WTC11 (cell line): ENCODE measurements around the gene RAB40B. TPM values are rescaled to one million over a fixed set of nuclear protein-coding genes. Genes with fewer than 3 reads are reported as not detected.

ENCODE experiments used
- AR ChIP-seq: fragments of 250-450 bp; sonication (Bioruptor Pico); IDR thresholded peaks from 2 replicates; pipeline ENCODE4 v1.9.0; 2021; ENCODE audit warnings: mild to moderate bottlenecking
- ARID4B ChIP-seq: sonication (generic); formaldehyde crosslinking; IDR thresholded peaks from 2 replicates; pipeline ENCODE4 v1.8.0; 2023; ENCODE audit warnings: missing genetic modification reagents, mild to moderate bottlenecking, borderline replicate concordance
- CREB1 ChIP-seq: sonication (generic); formaldehyde crosslinking; IDR thresholded peaks from 2 replicates; pipeline ENCODE4 v1.8.0; 2023; ENCODE audit warnings: mild to moderate bottlenecking, missing genetic modification reagents
- E2F5 ChIP-seq: sonication (generic); formaldehyde crosslinking; IDR thresholded peaks from 2 replicates; pipeline ENCODE4 v1.8.1; 2022; ENCODE audit warnings: mild to moderate bottlenecking, moderate library complexity, missing genetic modification reagents
- FOXJ3 ChIP-seq: sonication (generic); formaldehyde crosslinking; IDR thresholded peaks from 2 replicates; pipeline ENCODE4 v1.9.0; 2021; ENCODE audit warnings: missing genetic modification reagents, mild to moderate bottlenecking, borderline replicate concordance
- FOXP1 ChIP-seq: sonication (generic); formaldehyde crosslinking; IDR thresholded peaks from 2 replicates; pipeline ENCODE4 v1.8.0; 2022; ENCODE audit warnings: missing genetic modification reagents, mild to moderate bottlenecking, moderate library complexity, borderline replicate concordance
- HMGA2 ChIP-seq: fragments of 250-450 bp; sonication (Bioruptor Pico); IDR thresholded peaks from 2 replicates; pipeline ENCODE4 v1.4.0; 2021; ENCODE audit warnings: mild to moderate bottlenecking, moderate library complexity
- JAZF1 ChIP-seq: fragments of 250-450 bp; sonication (Bioruptor Pico); IDR thresholded peaks from 2 replicates; pipeline ENCODE4 v1.9.0; 2021; ENCODE audit warnings: moderate library complexity, mild to moderate bottlenecking, inconsistent platforms
- NR3C1 ChIP-seq: sonication (generic); formaldehyde crosslinking; conservative IDR thresholded peaks from 2 replicates; pipeline ENCODE4 v1.8.1; 2023; ENCODE audit warnings: low read depth, mild to moderate bottlenecking, missing genetic modification reagents
- OVOL2 ChIP-seq: fragments of 250-450 bp; sonication (Bioruptor Pico); IDR thresholded peaks from 2 replicates; pipeline ENCODE4 v1.9.0; 2021; ENCODE audit warnings: mild to moderate bottlenecking, borderline replicate concordance
- PREB ChIP-seq: sonication (generic); formaldehyde crosslinking; IDR thresholded peaks from 2 replicates; pipeline ENCODE4 v1.8.1; 2022; ENCODE audit warnings: mild to moderate bottlenecking, missing genetic modification reagents, moderate library complexity, borderline replicate concordance
- RORB ChIP-seq: fragments of 250-450 bp; sonication (Bioruptor Pico); IDR thresholded peaks from 2 replicates; pipeline ENCODE4 v1.9.0; 2021; ENCODE audit warnings: mild to moderate bottlenecking
- SP1 ChIP-seq: sonication (generic); formaldehyde crosslinking; conservative IDR thresholded peaks from 2 replicates; pipeline ENCODE4 v1.8.1; 2022; ENCODE audit warnings: missing genetic modification reagents
- TCF7 ChIP-seq: sonication (generic); formaldehyde crosslinking; IDR thresholded peaks from 2 replicates; pipeline ENCODE4 v1.8.0; 2022; ENCODE audit warnings: mild to moderate bottlenecking, low read depth, missing genetic modification reagents, moderate library complexity
- TEAD4 ChIP-seq: sonication (generic); formaldehyde crosslinking; IDR thresholded peaks from 2 replicates; pipeline ENCODE4 v1.8.0; 2022; ENCODE audit warnings: mild to moderate bottlenecking, missing genetic modification reagents
- TP53 ChIP-seq: sonication (generic); formaldehyde crosslinking; IDR thresholded peaks from 2 replicates; pipeline ENCODE4 v1.8.1; 2023; ENCODE audit warnings: mild to moderate bottlenecking, missing genetic modification reagents
- USF2 ChIP-seq: sonication (generic); formaldehyde crosslinking; IDR thresholded peaks from 2 replicates; pipeline ENCODE4 v1.8.1; 2023; ENCODE audit warnings: mild to moderate bottlenecking, missing genetic modification reagents, moderate library complexity
- ZMAT4 ChIP-seq: fragments of 250-450 bp; sonication (Bioruptor Pico); IDR thresholded peaks from 2 replicates; pipeline ENCODE4 v1.9.0; 2021; ENCODE audit warnings: mild to moderate bottlenecking
- ZNF121 ChIP-seq: sonication (generic); formaldehyde crosslinking; IDR thresholded peaks from 2 replicates; pipeline ENCODE4 v1.8.0; 2023; ENCODE audit warnings: missing genetic modification reagents
- ZNF219 ChIP-seq: sonication (generic); formaldehyde crosslinking; IDR thresholded peaks from 2 replicates; pipeline ENCODE4 v1.8.0; 2023; ENCODE audit warnings: missing genetic modification reagents, mild to moderate bottlenecking, borderline replicate concordance
- ZNF232 ChIP-seq: sonication (generic); formaldehyde crosslinking; IDR thresholded peaks from 2 replicates; pipeline ENCODE4 v1.8.0; 2022; ENCODE audit warnings: mild to moderate bottlenecking, missing genetic modification reagents
- ZNF263 ChIP-seq: sonication (generic); formaldehyde crosslinking; IDR thresholded peaks from 2 replicates; pipeline ENCODE4 v1.8.1; 2022; ENCODE audit warnings: low read depth, mild to moderate bottlenecking, moderate library complexity, missing genetic modification reagents
- ZNF396 ChIP-seq: fragments of 250-450 bp; sonication (Bioruptor Pico); IDR thresholded peaks from 2 replicates; pipeline ENCODE4 v1.8.0; 2021; ENCODE audit warnings: mild to moderate bottlenecking, moderate library complexity, borderline replicate concordance
- ZNF416 ChIP-seq: fragments of 250-450 bp; sonication (Bioruptor Pico); IDR thresholded peaks from 2 replicates; pipeline ENCODE4 v1.9.0; 2021; ENCODE audit warnings: mild to moderate bottlenecking, inconsistent platforms
- ZNF532 ChIP-seq: fragments of 250-450 bp; sonication (Bioruptor Pico); IDR thresholded peaks from 2 replicates; pipeline ENCODE4 v1.9.0; 2021; ENCODE audit warnings: mild to moderate bottlenecking, borderline replicate concordance
- total RNA-seq: library from RNA; stranded (reverse); gene quantifications from 3 replicates; pipeline ENCODE4 v1.2.3, GENCODE V29; 2021

RAB40B gene
- total RNA-seq, 1 experiment from 2014 or later: 3.1 TPM

- TF ChIP-seq AR (CRISPR knock-in tag): no peak
- 0 out of 2 replicates have a peak, but pooled peaks have one; percentile 30 for TF ChIP-seq USF2 (CRISPR knock-in tag)
- TF ChIP-seq TEAD4 (CRISPR knock-in tag): no peak
- TF ChIP-seq NR3C1 (CRISPR knock-in tag): no peak
- TF ChIP-seq HMGA2: no peak
- TF ChIP-seq ARID4B (CRISPR knock-in tag): peak; percentile 67; the same call in 1 of the 2 replicates
- TF ChIP-seq ZNF396 (CRISPR knock-in tag): no peak
- no peak for TF ChIP-seq FOXJ3 (CRISPR knock-in tag)
- 0 out of 2 replicates have a peak, but pooled peaks have one; percentile 26 for TF ChIP-seq OVOL2 (CRISPR knock-in tag)
- TF ChIP-seq TP53 (CRISPR knock-in tag): 0 out of 2 replicates have a peak, but pooled peaks have one; percentile 46
- no peak for TF ChIP-seq ZNF219 (CRISPR knock-in tag)
- TF ChIP-seq FOXP1 (CRISPR knock-in tag): 0 out of 2 replicates have a peak, but pooled peaks have one; percentile 39
- TF ChIP-seq RORB (CRISPR knock-in tag): no peak
- TF ChIP-seq ZNF232 (CRISPR knock-in tag): peak; percentile 71; the same call in 1 of the 2 replicates
- TF ChIP-seq TCF7 (CRISPR knock-in tag): no peak
- no peak for TF ChIP-seq ZNF263 (CRISPR knock-in tag)
- no peak for TF ChIP-seq CREB1
- 0 out of 2 replicates have a peak, but pooled peaks have one; percentile 19 for TF ChIP-seq ZNF416 (CRISPR knock-in tag)
- no peak for TF ChIP-seq ZNF532 (CRISPR knock-in tag)
- TF ChIP-seq ZMAT4 (CRISPR knock-in tag): no peak
- peak; percentile 58; the same call in 1 of the 2 replicates for TF ChIP-seq E2F5 (CRISPR knock-in tag)
- TF ChIP-seq PREB (CRISPR knock-in tag): no peak
- TF ChIP-seq ZNF121 (CRISPR knock-in tag): no peak
- peak; percentile 67 for TF ChIP-seq SP1 (CRISPR knock-in tag)
- no peak for TF ChIP-seq JAZF1 (CRISPR knock-in tag)
- TF ChIP-seq, all 79 proteins: peak for 25
Observed at GRCh38 chr17:82648165-82648668, 50.3 kb downstream of the RAB40B start, which contains the start of gene WDR45B (continued).
